Body of pancreas (tissue), 4 donors: Measurements from ENCODE around the gene ASTN2.

Experiments
- CTCF ChIP-seq, 7 experiments: fragments of 450-650 bp in 4 of 7; fragments of 200-600 bp in 3 of 7; sonication (generic) in 3 of 7; IDR thresholded peaks; one replicate each; pipeline ENCODE4 v1.5.1; 2016 to 2019; ENCODE audit warnings: antibody characterized with exemption in 7 of 7
- POLR2A ChIP-seq, 3 donors: fragments of 450-650 bp; IDR thresholded peaks; one replicate each; pipeline ENCODE4 v1.6.1; 2016; ENCODE audit warnings: antibody characterized with exemption in 3 of 3, mild to moderate bottlenecking in 2 of 3

GRCh38 chr9:117021906-117022305 lies 393.0 kb downstream of the ASTN2 start:
- TF ChIP-seq CTCF (IDR thresholded peaks at IDR 0.05) (no peak), POLR2A (IDR thresholded peaks at IDR 0.05) (no peak)
